ENCODE data around the gene TMEM129. TPM values are rescaled to one million over a fixed set of nuclear protein-coding genes. Genes with fewer than 3 reads are reported as not detected.

Gene TMEM129
- total RNA-seq, 1 donor from 2014 or later: 14.1 TPM

DNA sequence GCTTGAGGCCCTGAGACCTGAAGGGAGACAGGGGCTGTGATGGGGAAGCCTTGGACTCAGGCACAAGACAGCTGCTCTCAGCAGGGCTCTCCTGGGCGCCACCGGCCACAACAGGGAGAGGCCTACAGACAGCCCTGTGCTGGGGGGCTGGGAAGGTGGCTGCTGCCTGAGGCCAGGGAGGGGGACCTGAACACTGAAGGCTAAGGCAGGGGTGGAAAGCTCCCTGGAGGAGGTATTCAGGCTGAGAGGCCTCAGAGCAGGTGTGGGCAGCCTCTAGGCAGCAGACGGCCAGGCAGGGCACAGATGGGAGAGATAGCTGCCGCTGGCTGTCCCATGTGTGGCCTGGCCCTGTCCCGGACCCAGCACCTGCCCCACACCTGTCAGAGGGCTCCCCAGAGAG is 33.2 kb upstream of the TMEM129 start:
- no peak overlapping the region for H3K27ac ChIP-seq
- H3K9ac ChIP-seq: no peak overlapping the region
- H3K4me3 ChIP-seq: no peak overlapping the region
- peaks cover 6% of the 10 kb centered on the region for H3F3A ChIP-seq (ENCODE audit: low read depth)
- H3K36me3 ChIP-seq: no peaks in the 10 kb centered on the region
- H3K27me3 ChIP-seq: no peaks in the 10 kb centered on the region
- TF ChIP-seq, protein P1, sequence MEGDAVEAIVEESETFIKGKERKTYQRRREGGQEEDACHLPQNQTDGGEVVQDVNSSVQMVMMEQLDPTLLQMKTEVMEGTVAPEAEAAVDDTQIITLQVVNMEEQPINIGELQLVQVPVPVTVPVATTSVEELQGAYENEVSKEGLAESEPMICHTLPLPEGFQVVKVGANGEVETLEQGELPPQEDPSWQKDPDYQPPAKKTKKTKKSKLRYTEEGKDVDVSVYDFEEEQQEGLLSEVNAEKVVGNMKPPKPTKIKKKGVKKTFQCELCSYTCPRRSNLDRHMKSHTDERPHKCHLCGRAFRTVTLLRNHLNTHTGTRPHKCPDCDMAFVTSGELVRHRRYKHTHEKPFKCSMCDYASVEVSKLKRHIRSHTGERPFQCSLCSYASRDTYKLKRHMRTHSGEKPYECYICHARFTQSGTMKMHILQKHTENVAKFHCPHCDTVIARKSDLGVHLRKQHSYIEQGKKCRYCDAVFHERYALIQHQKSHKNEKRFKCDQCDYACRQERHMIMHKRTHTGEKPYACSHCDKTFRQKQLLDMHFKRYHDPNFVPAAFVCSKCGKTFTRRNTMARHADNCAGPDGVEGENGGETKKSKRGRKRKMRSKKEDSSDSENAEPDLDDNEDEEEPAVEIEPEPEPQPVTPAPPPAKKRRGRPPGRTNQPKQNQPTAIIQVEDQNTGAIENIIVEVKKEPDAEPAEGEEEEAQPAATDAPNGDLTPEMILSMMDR (IDR thresholded peaks at IDR 0.05): no peak
- TF ChIP-seq EZH2 (IDR thresholded peaks at IDR 0.05) (no peak), EZH2phosphoT487 (IDR thresholded peaks at IDR 0.05) (no peak)
- Mint-ChIP-seq H3K27ac (peak overlapping the region; percentile 63), H3K9me3 (no peaks in the 10 kb centered on the region), H3K4me1 (peaks cover 4% of the 10 kb centered on the region), H3K36me3 (no peaks in the 10 kb centered on the region), H3K27me3 (ENCODE audit: insufficient read depth, low read depth) (no peaks in the 10 kb centered on the region), H3K4me3 (no peak overlapping the region)
- no peaks in the 10 kb centered on the region for H4K20me1 ChIP-seq (ENCODE audit: low read depth)
- H3K79me2 ChIP-seq (ENCODE audit: low read depth): no peaks in the 10 kb centered on the region
- no peak overlapping the region for H2AFZ ChIP-seq (replicated peaks)
- H3K9me3 ChIP-seq (ENCODE audit: low read depth): no peaks in the 10 kb centered on the region
- H3K4me1 ChIP-seq: peaks cover 3% of the 10 kb centered on the region
- DNase-seq (ENCODE audit: low spot score): no peak
- no peak overlapping the region for H3K4me2 ChIP-seq

DNA sequence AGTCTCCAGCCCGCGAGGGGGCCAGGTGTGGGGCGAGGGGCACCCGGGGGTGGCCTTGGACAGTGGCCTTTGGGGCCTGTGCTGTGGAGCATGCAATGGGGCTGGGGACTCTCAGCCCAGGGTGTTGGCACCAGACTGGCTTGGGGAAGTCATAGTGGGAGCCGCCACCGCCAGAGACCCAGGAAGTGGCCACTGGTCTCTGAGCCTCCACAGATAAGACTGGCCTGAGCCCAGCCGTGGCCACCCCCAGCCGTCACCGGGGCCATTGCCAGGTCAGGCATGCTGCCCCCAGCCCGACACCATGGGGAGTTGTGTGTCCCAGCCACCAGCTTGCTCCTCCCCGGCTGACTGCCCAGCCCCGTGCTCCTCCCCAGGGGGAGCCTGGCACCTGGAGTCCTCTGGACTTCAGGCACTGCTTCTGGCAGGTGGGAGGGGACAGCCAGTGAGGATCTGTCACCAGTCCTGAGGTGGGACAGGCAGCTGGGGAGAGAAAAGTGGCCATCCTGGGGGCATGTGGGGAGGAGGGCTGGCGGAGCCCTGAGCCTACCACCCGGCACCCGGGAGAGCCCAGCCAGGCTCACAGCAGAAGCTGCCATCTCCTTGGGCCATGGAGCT is 32.7 kb upstream of the TMEM129 start:
- no peak overlapping the region for H3K27ac ChIP-seq
- no peaks in the 10 kb centered on the region for H4K20me1 ChIP-seq (ENCODE audit: low read depth)
- Mint-ChIP-seq H3K36me3 (no peaks in the 10 kb centered on the region), H3K9me3 (no peaks in the 10 kb centered on the region), H3K4me1 (peaks cover 3% of the 10 kb centered on the region), H3K27me3 (ENCODE audit: insufficient read depth, low read depth) (no peaks in the 10 kb centered on the region), H3K27ac (no peak overlapping the region), H3K4me3 (no peak overlapping the region)
- H2AFZ ChIP-seq (replicated peaks): no peak overlapping the region
- DNase-seq (ENCODE audit: low spot score): no peak
- peaks cover 5% of the 10 kb centered on the region for H3F3A ChIP-seq (ENCODE audit: low read depth)
- no peaks in the 10 kb centered on the region for H3K79me2 ChIP-seq (ENCODE audit: low read depth)
- no peaks in the 10 kb centered on the region for H3K4me1 ChIP-seq
- no peak overlapping the region for H3K4me2 ChIP-seq
- H3K27me3 ChIP-seq: no peaks in the 10 kb centered on the region
- no peak overlapping the region for H3K9ac ChIP-seq
- no peak overlapping the region for H3K4me3 ChIP-seq
- H3K36me3 ChIP-seq: no peaks in the 10 kb centered on the region
- H3K9me3 ChIP-seq (ENCODE audit: low read depth): no peaks in the 10 kb centered on the region
- TF ChIP-seq, protein P1 (IDR thresholded peaks at IDR 0.05): no peak
- TF ChIP-seq EZH2 (IDR thresholded peaks at IDR 0.05) (no peak), EZH2phosphoT487 (IDR thresholded peaks at IDR 0.05) (no peak)

DNA sequence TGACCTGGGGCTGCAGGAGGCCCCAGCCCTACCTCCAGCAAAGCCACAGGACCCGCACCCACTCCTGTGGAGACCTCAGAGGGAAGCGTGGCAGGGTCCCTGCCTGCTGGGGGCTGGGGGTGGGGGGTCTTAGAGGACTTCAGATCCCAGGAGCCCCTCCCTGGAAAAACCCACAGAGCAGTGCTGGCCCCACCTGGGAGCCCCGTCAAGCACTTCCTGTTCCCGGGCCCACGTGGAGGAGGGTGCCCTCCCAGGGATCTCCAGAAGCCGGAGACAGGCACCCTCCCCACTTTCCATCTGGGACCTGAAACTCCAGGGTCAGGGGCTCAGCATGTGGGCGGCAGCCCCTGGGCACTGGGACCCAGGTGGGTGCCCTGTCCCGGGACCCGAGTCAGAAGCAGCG is 32.2 kb upstream of the TMEM129 start:
- no peak for DNase-seq (ENCODE audit: low spot score)
- Histone ChIP-seq H3K27me3 (peaks cover 1% of the 10 kb centered on the region), H3K4me3 (no peak overlapping the region), H3K79me2 (ENCODE audit: low read depth) (no peaks in the 10 kb centered on the region), H3F3A (ENCODE audit: low read depth) (peaks cover 3% of the 10 kb centered on the region), H3K4me1 (peaks cover 3% of the 10 kb centered on the region), H2AFZ (replicated peaks) (no peak overlapping the region), H3K27ac (no peak overlapping the region), H3K36me3 (no peaks in the 10 kb centered on the region), H3K9ac (no peak overlapping the region), H3K9me3 (ENCODE audit: low read depth) (no peaks in the 10 kb centered on the region), H4K20me1 (ENCODE audit: low read depth) (no peaks in the 10 kb centered on the region), H3K4me2 (no peak overlapping the region)
- H3K4me1 Mint-ChIP-seq: peaks cover 3% of the 10 kb centered on the region
- H3K36me3 Mint-ChIP-seq: no peaks in the 10 kb centered on the region
- no peaks in the 10 kb centered on the region for H3K27me3 Mint-ChIP-seq (ENCODE audit: insufficient read depth, low read depth)
- no peak overlapping the region for H3K4me3 Mint-ChIP-seq
- TF ChIP-seq, protein P1 (IDR thresholded peaks at IDR 0.05): no peak
- no peak for TF ChIP-seq EZH2phosphoT487 (IDR thresholded peaks at IDR 0.05)
- TF ChIP-seq EZH2 (IDR thresholded peaks at IDR 0.05): no peak
- H3K27ac Mint-ChIP-seq: no peak overlapping the region
- no peaks in the 10 kb centered on the region for H3K9me3 Mint-ChIP-seq

Measured in neural progenitor cell (in vitro differentiated cells).